ENCODE measurements around the gene SORCS2. TPM values are rescaled to one million over a fixed set of nuclear protein-coding genes. Genes with fewer than 3 reads are reported as not detected.

SORCS2 gene
- total and polyA plus RNA-seq, 2 of the 8 experiments (the other 6 are each of a cell fraction or from before 2014, with no cell fraction given), result 0.36 to 1.8 TPM

DNA sequence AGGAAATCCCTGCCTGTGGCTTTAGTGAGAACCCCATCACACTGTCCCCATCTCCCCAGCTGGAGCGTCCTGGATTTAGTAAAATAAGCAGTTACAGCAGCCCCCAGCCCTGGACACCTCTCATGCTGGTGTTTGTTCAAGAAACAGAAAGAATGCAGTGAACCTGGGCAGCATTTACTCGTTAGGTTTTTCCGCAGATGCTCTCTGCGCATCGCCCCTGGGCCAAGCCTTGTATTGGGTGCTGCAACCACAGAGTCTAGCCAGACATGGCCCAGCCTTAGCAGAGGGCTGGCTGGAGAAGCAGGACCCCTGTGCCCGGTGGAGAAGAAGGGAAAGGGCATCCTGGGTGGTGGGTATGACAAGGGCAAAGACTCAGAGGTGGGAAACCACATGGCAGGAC lies 378.7 kb downstream of the SORCS2 start:
- WGBS, 2 experiments (ENCODE audit: extremely low coverage in 1 of 2, insufficient coverage in 1 of 2, insufficient read length in 1 of 2, insufficient replicate concordance in 2 of 2, low coverage in 1 of 2, low lambda C conversion rate in 2 of 2, missing lambda C conversion rate in 1 of 2), result 87% methylated on average over 6 of the region's 6 CpGs; no CpG with 5 or more reads in 1 of the 2 experiments
- no peak overlapping the region for H3K18ac ChIP-seq (ENCODE audit: extremely low read depth, low read length)
- H2BK20ac ChIP-seq (ENCODE audit: low read length), result no peak overlapping the region
- H4K8ac ChIP-seq (ENCODE audit: extremely low read depth, insufficient read depth, low read length), result no peak overlapping the region
- H2AK5ac ChIP-seq (ENCODE audit: low read depth, low read length), result no peak overlapping the region
- H3K23me2 ChIP-seq (ENCODE audit: low read depth, low read length), result peaks cover 3% of the 10 kb centered on the region; the same call in 1 of the 2 replicates
- no peak overlapping the region for H3K4me3 ChIP-seq (ENCODE audit: extremely low read depth in 1 of 4, insufficient read depth in 2 of 4, low read depth in 3 of 4, low read length in 4 of 4)
- no peak overlapping the region for H2AFZ ChIP-seq (ENCODE audit: low read length)
- FAIRE-seq, result no peak
- H3K4me1 ChIP-seq (replicated peaks in 1 of 4; ENCODE audit: control insufficient read depth in 3 of 4, insufficient read depth in 4 of 4, low read length in 3 of 4), result no peaks in the 10 kb centered on the region; a peak in 2 of 7 replicates
- DNase-seq (ENCODE audit: low read depth in 1 of 2, low spot score in 2 of 2), result no peak
- H3K4ac ChIP-seq (replicated peaks; ENCODE audit: insufficient read length, low read depth, low read length), result no peak overlapping the region
- no peak overlapping the region for H4K91ac ChIP-seq (replicated peaks; ENCODE audit: insufficient read length, low read length)
- no peak overlapping the region for H3K56ac ChIP-seq (replicated peaks; ENCODE audit: insufficient read length, low read depth, low read length)
- H3K27ac ChIP-seq (ENCODE audit: low read depth, low read length), result no peak overlapping the region
- no peaks in the 10 kb centered on the region for H3K27me3 ChIP-seq (replicated peaks in 1 of 4; ENCODE audit: control insufficient read depth in 3 of 4, extremely low read depth in 1 of 4, insufficient read depth in 3 of 4, low read length in 3 of 4)
- no peak overlapping the region for H2BK12ac ChIP-seq (ENCODE audit: low read depth, low read length)
- H4K20me1 ChIP-seq (replicated peaks in 1 of 2; ENCODE audit: control insufficient read depth in 1 of 2, insufficient read depth in 2 of 2, low read length in 2 of 2), result peaks cover 0 to 2% of the 10 kb centered on the region in 2 experiments
- no peak overlapping the region for H3K4me2 ChIP-seq (ENCODE audit: insufficient read depth in 1 of 2, low read depth in 2 of 2, low read length in 2 of 2)
- H2BK15ac ChIP-seq (ENCODE audit: low read length), result 0 out of 2 replicates have a peak overlapping the region, but pooled peaks have one; percentile 65
- H3K9ac ChIP-seq (replicated peaks in 1 of 4; ENCODE audit: extremely low read depth in 1 of 4, low read depth in 3 of 4, low read length in 3 of 4), result no peak overlapping the region
- H3K79me1 ChIP-seq (ENCODE audit: low read depth, low read length), result no peaks in the 10 kb centered on the region
- H3K9me3 ChIP-seq (ENCODE audit: insufficient read depth in 2 of 2, low read depth in 1 of 2, low read length in 1 of 2), result peaks cover 2% of the 10 kb centered on the region in 2 experiments; a peak in 3 of 4 replicates
- H2BK120ac ChIP-seq (replicated peaks; ENCODE audit: low read depth, low read length), result no peak overlapping the region
- H2BK5ac ChIP-seq (ENCODE audit: low read depth, low read length), result no peak overlapping the region
- ChIA-PET CTCF (ENCODE audit: partially characterized antibody) (interaction anchor here (1.5 kb wide), 1 partner anchor 24 kb away, joined by 6 read pairs; no protein-coding TSS in a partner anchor), POLR2A (ENCODE audit: partially characterized antibody) (no interaction called here)
- H3K79me2 ChIP-seq (ENCODE audit: control insufficient read depth in 1 of 2, insufficient read depth in 2 of 2, low read length in 2 of 2), result no peaks in the 10 kb centered on the region
- H3K14ac ChIP-seq (ENCODE audit: insufficient read length), result no peak overlapping the region
- H3K36me3 ChIP-seq (ENCODE audit: control insufficient read depth in 2 of 4, insufficient read depth in 4 of 4, low read length in 3 of 4), result no peaks in the 10 kb centered on the region
- H3K23ac ChIP-seq (ENCODE audit: insufficient read length), result no peak overlapping the region
- no peak overlapping the region for H4K5ac ChIP-seq (ENCODE audit: insufficient read length, low read depth, low read length)
- TF ChIP-seq SIN3A (conservative IDR thresholded peaks at IDR 0.05 in 1 of 2, IDR thresholded peaks at IDR 0.05 in 1 of 2; ENCODE audit: low read depth in 1 of 2, low read length in 2 of 2) (no peak), EZH2 (IDR thresholded peaks at IDR 0.05; ENCODE audit: low read depth, low read length, severe bottlenecking) (no peak), RNF2 (IDR thresholded peaks at IDR 0.05; ENCODE audit: borderline replicate concordance, low read depth, low read length, missing control alignments, poor library complexity, severe bottlenecking) (no peak), POLR2AphosphoS5 (IDR thresholded peaks at IDR 0.05; ENCODE audit: low read depth, low read length) (no peak), ASH2L (IDR thresholded peaks at IDR 0.05; ENCODE audit: low read length) (no peak), SRF (IDR thresholded peaks at IDR 0.05; ENCODE audit: low read depth, low read length) (no peak), HDAC6 (IDR thresholded peaks at IDR 0.05; ENCODE audit: low read depth, low read length) (no peak), ATF2 (IDR thresholded peaks at IDR 0.05; ENCODE audit: low read length) (no peak), KDM4A (IDR thresholded peaks at IDR 0.05; ENCODE audit: low read depth, low read length, severe bottlenecking) (no peak), FOSL1 (IDR thresholded peaks at IDR 0.05; ENCODE audit: insufficient read depth, low read depth, low read length) (no peak), RAD21 (IDR thresholded peaks at IDR 0.05 in 1 of 2, conservative IDR thresholded peaks at IDR 0.05 in 1 of 2; ENCODE audit: low read depth in 2 of 2, low read length in 2 of 2) (no peak)
